Adipocyte (in vitro differentiated cells): Measurements from ENCODE around the gene TAF11L8.
"Not testable (repeated sequence)": the region's sequence is repeated elsewhere in the genome, so short reads cannot be mapped to it uniquely, and the experiment has no call there.

Source experiments
- DNase-seq: peaks from one replicate; pipeline ENCODE4 v3.0.0-alpha.2; 2015; ENCODE audit warnings: low read depth
- H3K27me3 ChIP-seq: replicated peaks from 2 replicates; pipeline ENCODE4 v1.7.0; 2013; ENCODE audit warnings: mild to moderate bottlenecking, low read length, moderate library complexity; ENCODE audit not compliant: control insufficient read depth, insufficient read depth
- H3K36me3 ChIP-seq: 2 replicates; pipeline ENCODE4 v1.7.0; 2013; ENCODE audit warnings: low read length, mild to moderate bottlenecking, moderate library complexity; ENCODE audit not compliant: control insufficient read depth, insufficient read depth, severe bottlenecking
- H3K4me1 ChIP-seq: 2 replicates; pipeline ENCODE4 v1.7.0; 2013; ENCODE audit warnings: mild to moderate bottlenecking, low read length, moderate library complexity; ENCODE audit not compliant: control insufficient read depth, insufficient read depth
- H3K4me3 ChIP-seq: 2 replicates; pipeline ENCODE4 v1.7.0; 2013; ENCODE audit warnings: mild to moderate bottlenecking, low read length, moderate library complexity
- H3K9ac ChIP-seq: 2 replicates; pipeline ENCODE4 v1.7.0; 2013; ENCODE audit warnings: mild to moderate bottlenecking, low read length, moderate library complexity
- H3K9me3 ChIP-seq: 2 replicates; pipeline ENCODE4 v1.7.0; 2013; ENCODE audit warnings: mild to moderate bottlenecking, low read length, moderate library complexity; ENCODE audit not compliant: control insufficient read depth

TAF11L8 gene

GRCh38 chr5:17594255-17594654 lies 3.5 kb upstream of the TAF11L8 start, which contains the start of gene TAF11L9:
TSS of gene TAF11L9 (minus strand) at chr5:17594394.
- H3K36me3 ChIP-seq, H3K4me3 ChIP-seq, DNase-seq, H3K4me1 ChIP-seq, H3K9me3 ChIP-seq, H3K27me3 ChIP-seq, H3K9ac ChIP-seq: not testable (repeated sequence)

DNA sequence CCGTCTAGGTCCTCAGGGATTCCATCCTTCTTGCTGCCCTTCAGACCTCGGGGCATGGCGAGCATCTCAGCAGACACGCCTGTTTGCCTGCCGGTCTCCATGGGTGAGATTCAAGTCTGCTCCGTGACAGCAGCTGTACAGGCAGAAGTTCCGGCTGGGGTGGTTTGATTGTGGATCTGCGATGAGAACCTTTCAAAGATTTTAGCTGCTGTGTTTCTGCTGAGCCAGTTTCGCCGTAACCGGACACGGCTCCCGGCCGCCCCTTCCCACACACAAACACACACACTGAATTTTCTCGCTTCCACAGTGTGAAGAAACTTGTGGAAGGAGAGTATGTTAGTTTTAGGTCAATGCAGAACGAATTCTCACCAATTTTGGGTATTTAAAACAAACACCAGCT lies 5.1 kb downstream of the TAF11L8 start, which contains the start of gene TAF11L7:
Gene TAF11L7, minus strand, starts transcription at position 101 of the 400 bp plus-strand sequence.
- DNase-seq, H3K27me3 ChIP-seq, H3K4me3 ChIP-seq, H3K4me1 ChIP-seq, H3K9me3 ChIP-seq, H3K36me3 ChIP-seq, H3K9ac ChIP-seq: not testable (repeated sequence)
